Measurements from ENCODE around the gene CLEC4M. TPM values are rescaled to one million over a fixed set of nuclear protein-coding genes. Genes with fewer than 3 reads are reported as not detected.

CLEC4M gene, protein sequence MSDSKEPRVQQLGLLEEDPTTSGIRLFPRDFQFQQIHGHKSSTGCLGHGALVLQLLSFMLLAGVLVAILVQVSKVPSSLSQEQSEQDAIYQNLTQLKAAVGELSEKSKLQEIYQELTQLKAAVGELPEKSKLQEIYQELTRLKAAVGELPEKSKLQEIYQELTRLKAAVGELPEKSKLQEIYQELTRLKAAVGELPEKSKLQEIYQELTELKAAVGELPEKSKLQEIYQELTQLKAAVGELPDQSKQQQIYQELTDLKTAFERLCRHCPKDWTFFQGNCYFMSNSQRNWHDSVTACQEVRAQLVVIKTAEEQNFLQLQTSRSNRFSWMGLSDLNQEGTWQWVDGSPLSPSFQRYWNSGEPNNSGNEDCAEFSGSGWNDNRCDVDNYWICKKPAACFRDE
- 1 to 10 TPM in 1 of 4 donors, not detected in 3; 1.4 TPM for total RNA-seq
- under 1 TPM in 2 of 3 donors, not detected in 1; under 0.01 to 0.82 TPM for polyA plus RNA-seq

DNA sequence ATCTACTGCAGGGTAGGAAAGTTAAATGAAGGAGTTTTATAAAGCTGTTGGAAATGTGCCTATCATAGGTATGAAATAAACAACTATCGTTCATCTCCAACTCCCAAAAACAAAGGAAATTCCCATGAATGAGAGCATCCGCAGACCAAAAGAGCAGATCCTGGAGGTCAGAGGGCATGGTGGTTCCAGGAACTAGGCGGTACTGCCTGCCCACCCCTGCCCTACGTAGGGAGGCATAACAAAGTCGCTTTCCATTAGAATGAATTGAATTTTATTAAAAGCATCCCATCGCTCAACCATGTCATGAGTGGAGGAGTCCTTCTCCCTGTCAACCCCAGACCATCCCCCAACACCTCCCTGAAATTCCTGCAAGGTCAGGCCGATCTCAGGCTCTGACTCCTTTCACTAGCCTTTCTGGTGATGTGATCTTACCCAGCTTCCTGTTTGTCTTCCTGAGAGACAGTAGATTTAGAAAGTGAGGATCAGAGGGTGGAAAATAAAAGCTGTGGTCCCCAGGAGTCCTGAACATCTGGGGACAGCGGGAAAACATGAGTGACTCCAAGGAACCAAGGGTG, at the start of gene CLEC4M:
TSS of gene CLEC4M (plus strand) at position 525 of the 575 bp plus-strand sequence. CDS start at position 549, 24 bp downstream.
- peaks cover 0 to 11% (median 0%) of the 10 kb centered on the region in 3 donors for H3K27me3 ChIP-seq

DNA sequence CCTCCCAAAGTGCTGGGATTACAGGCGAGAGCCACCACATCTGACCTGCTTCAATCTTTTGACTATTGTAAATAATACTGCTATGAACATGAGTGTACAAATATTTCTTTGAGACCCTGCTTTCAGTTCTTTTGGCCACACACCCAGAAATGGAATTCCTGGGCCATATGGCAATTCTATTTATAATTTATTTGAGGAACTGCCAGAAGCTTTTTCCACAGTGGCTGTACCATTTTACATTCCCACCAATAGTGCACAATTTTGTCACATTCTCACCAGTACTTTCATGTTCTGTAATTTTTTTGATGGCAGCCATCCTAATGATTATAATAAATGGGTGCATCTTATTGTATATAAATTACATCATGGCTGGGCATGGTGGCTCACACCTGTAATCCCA, 47.4 kb upstream of the CLEC4M start:
- Histone ChIP-seq H3K27me3 (peaks cover 0 to 6% (median 0%) of the 10 kb centered on the region in 3 donors), H3K4me1 (no peaks in the 10 kb centered on the region), H3K9me3 (peaks cover 0 to 4% (median 1%) of the 10 kb centered on the region in 4 donors), H3K4me3 (no peak overlapping the region), H3K36me3 (no peaks in the 10 kb centered on the region), H3K27ac (no peak overlapping the region)
- DNase-seq = no peak
- 79 to 84% methylated on average over 1 of the region's 1 CpG for WGBS, 2 donors
- TF ChIP-seq POLR2AphosphoS5 (IDR thresholded peaks at IDR 0.05) (no peak), EP300 (IDR thresholded peaks at IDR 0.05) (no peak), POLR2A (IDR thresholded peaks at IDR 0.05) (no peak)
- TF ChIP-seq, protein P1, sequence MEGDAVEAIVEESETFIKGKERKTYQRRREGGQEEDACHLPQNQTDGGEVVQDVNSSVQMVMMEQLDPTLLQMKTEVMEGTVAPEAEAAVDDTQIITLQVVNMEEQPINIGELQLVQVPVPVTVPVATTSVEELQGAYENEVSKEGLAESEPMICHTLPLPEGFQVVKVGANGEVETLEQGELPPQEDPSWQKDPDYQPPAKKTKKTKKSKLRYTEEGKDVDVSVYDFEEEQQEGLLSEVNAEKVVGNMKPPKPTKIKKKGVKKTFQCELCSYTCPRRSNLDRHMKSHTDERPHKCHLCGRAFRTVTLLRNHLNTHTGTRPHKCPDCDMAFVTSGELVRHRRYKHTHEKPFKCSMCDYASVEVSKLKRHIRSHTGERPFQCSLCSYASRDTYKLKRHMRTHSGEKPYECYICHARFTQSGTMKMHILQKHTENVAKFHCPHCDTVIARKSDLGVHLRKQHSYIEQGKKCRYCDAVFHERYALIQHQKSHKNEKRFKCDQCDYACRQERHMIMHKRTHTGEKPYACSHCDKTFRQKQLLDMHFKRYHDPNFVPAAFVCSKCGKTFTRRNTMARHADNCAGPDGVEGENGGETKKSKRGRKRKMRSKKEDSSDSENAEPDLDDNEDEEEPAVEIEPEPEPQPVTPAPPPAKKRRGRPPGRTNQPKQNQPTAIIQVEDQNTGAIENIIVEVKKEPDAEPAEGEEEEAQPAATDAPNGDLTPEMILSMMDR (IDR thresholded peaks at IDR 0.05) = no peak
- intact Hi-C loops (cut with DNase I) = no loop called here

More for the DNA sequence above, at the start of gene CLEC4M:
- no peak within 1 kb of the TSS for H3K4me3 ChIP-seq
- H3K9me3 ChIP-seq = peaks cover 0 to 8% (median 2%) of the 10 kb centered on the region in 4 donors
- no peaks in the 10 kb centered on the region for H3K4me1 ChIP-seq
- TF ChIP-seq POLR2AphosphoS5 (IDR thresholded peaks at IDR 0.05) (no peak), POLR2A (IDR thresholded peaks at IDR 0.05) (no peak), EP300 (IDR thresholded peaks at IDR 0.05) (no peak)
- intact Hi-C loops (cut with DNase I) = no loop called here
- DNase-seq = no peak
- 73 to 87% methylated on average over 8 of the region's 8 CpGs for WGBS, 2 donors
- H3K27ac ChIP-seq = no peak within 1 kb of the TSS
- H3K36me3 ChIP-seq = no peaks in the 10 kb centered on the region

DNA sequence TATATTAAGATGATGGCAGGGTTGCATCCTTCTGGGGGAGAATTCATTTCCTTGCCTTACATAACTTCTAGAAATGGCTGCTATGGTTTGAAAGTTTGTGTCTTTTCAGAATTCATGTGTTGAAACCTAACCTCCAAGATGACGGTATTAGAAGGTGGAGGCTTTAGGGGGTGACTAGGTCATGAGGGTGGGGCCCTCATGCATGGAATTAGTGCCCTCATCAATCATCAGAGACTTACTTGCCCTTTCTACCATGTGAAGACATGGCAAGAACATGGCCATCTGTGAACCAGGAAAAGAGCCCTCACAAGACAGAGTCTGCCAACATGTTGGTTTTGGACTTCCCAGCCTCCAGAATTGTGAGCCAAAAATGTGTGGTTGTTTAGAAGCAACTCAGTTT, 46.3 kb upstream of the CLEC4M start:
- peaks cover 0 to 6% (median 0%) of the 10 kb centered on the region in 3 donors for H3K27me3 ChIP-seq
- H3K9me3 ChIP-seq = peaks cover 0 to 4% (median 1%) of the 10 kb centered on the region in 4 donors
- no peak overlapping the region for H3K4me3 ChIP-seq
- no peaks in the 10 kb centered on the region for H3K4me1 ChIP-seq
- TF ChIP-seq POLR2AphosphoS5 (IDR thresholded peaks at IDR 0.05) = no peak
- no peak for TF ChIP-seq POLR2A (IDR thresholded peaks at IDR 0.05)
- no peak for TF ChIP-seq EP300 (IDR thresholded peaks at IDR 0.05)
- TF ChIP-seq, protein P1 (IDR thresholded peaks at IDR 0.05) = no peak
- DNase-seq = no peak
- intact Hi-C loops (cut with DNase I) = no loop called here
- no peak overlapping the region for H3K27ac ChIP-seq
- 88 to 89% methylated on average over 1 of the region's 1 CpG for WGBS, 2 donors
- H3K36me3 ChIP-seq = no peaks in the 10 kb centered on the region

DNA sequence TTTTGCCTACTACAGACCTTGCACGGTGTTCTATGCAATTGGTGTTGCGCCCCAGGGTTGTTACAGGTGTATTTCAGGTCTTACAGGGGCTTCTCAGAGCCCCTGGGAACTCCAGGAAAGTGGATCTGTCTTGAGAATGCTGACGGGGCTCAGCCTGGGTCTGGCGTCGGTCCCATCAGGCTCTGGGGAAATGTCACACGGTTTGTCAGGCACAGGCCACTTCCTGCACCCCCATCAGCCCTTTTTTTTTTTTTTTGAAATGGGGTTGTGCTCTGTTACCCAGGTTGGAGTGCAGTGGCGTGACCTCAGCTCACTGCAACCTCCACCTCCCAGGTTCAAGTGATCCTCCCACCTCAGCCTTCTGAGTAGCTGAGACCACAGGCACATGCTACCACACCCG, 44.4 kb upstream of the CLEC4M start:
- TF ChIP-seq, protein P1 (IDR thresholded peaks at IDR 0.05) = no peak
- TF ChIP-seq EP300 (IDR thresholded peaks at IDR 0.05) (no peak), POLR2A (IDR thresholded peaks at IDR 0.05) (no peak), POLR2AphosphoS5 (IDR thresholded peaks at IDR 0.05) (no peak)
- Histone ChIP-seq H3K4me1 (no peaks in the 10 kb centered on the region), H3K27ac (no peak overlapping the region), H3K27me3 (peaks cover 0 to 6% (median 0%) of the 10 kb centered on the region in 3 donors), H3K4me3 (no peak overlapping the region), H3K9me3 (peaks cover 0 to 4% (median 1%) of the 10 kb centered on the region in 4 donors), H3K36me3 (no peaks in the 10 kb centered on the region)
- intact Hi-C loops (cut with DNase I) = no loop called here
- WGBS, 2 donors = 41 to 61% methylated on average over 8 of the region's 8 CpGs
- no peak for DNase-seq

DNA sequence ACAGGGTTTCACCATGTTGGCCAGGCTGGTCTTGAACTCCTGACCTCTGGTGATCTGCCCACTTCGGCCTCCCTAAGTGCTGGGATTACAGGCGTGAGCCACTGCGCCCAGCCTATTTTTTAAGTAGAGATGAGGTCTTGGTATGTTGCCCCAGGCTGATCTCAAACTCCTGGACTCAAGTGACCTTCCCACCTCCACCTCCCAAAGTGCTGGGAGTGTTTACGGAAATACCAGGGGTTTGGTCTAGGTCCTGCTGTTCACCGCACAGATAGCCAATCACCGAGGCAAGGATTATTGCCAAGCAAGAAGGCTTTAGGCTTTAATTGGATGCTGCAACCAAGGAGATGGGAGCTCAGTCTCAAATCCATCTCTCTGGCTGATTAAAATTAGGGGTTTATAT, 42.7 kb upstream of the CLEC4M start:
- intact Hi-C loops (cut with DNase I) = no loop called here
- Histone ChIP-seq H3K4me1 (no peaks in the 10 kb centered on the region), H3K4me3 (no peak overlapping the region), H3K36me3 (no peaks in the 10 kb centered on the region), H3K9me3 (peaks cover 0 to 4% (median 1%) of the 10 kb centered on the region in 4 donors), H3K27ac (no peak overlapping the region), H3K27me3 (peaks cover 0 to 11% (median 0%) of the 10 kb centered on the region in 3 donors)
- no peak for TF ChIP-seq POLR2AphosphoS5 (IDR thresholded peaks at IDR 0.05)
- TF ChIP-seq POLR2A (IDR thresholded peaks at IDR 0.05) = no peak
- TF ChIP-seq, protein P1 (IDR thresholded peaks at IDR 0.05) = no peak
- no peak for TF ChIP-seq EP300 (IDR thresholded peaks at IDR 0.05)
- no peak for DNase-seq
- WGBS, 2 donors = 80 to 84% methylated on average over 6 of the region's 6 CpGs
